Esophagus squamous epithelium (tissue), 4 donors: ENCODE data around the gene INPP4B.

Experiments used
- POLR2A ChIP-seq, 4 donors: fragments of 450-650 bp; IDR thresholded peaks; one replicate each; pipeline ENCODE4 v1.6.1; 2017; ENCODE audit warnings: antibody characterized with exemption in 4 of 4, mild to moderate bottlenecking in 4 of 4, moderate library complexity in 3 of 4
- TF ChIP-seq, protein P1 (sequence below), 6 experiments: fragments of 450-650 bp in 4 of 6; fragments of 200-600 bp in 2 of 6; sonication (generic) in 2 of 6; IDR thresholded peaks; one replicate each; pipeline ENCODE4 v1.5.1; 2016 to 2019; ENCODE audit warnings: antibody characterized with exemption in 6 of 6, mild to moderate bottlenecking in 4 of 6, moderate library complexity in 4 of 6

DNA sequence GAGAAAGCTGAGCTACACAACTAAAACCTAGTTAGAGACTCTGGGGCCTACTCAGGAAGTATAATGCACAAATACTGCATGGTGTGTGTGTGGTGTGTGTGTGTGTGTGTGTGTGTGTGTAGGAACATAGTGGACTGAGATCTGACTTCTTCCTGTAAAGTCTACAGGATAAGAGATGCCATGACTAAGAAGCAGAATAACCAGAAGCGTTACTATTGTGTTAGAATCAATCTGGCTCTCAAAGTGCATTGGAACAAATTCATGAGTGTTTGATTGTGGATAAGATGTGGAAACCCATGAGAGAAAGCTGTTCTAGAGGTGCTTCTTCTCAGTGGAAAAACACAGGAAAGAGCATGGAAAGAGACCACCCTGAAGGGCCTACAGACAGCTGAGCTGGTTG, 302.1 kb downstream of the INPP4B start:
- TF ChIP-seq, protein P1, sequence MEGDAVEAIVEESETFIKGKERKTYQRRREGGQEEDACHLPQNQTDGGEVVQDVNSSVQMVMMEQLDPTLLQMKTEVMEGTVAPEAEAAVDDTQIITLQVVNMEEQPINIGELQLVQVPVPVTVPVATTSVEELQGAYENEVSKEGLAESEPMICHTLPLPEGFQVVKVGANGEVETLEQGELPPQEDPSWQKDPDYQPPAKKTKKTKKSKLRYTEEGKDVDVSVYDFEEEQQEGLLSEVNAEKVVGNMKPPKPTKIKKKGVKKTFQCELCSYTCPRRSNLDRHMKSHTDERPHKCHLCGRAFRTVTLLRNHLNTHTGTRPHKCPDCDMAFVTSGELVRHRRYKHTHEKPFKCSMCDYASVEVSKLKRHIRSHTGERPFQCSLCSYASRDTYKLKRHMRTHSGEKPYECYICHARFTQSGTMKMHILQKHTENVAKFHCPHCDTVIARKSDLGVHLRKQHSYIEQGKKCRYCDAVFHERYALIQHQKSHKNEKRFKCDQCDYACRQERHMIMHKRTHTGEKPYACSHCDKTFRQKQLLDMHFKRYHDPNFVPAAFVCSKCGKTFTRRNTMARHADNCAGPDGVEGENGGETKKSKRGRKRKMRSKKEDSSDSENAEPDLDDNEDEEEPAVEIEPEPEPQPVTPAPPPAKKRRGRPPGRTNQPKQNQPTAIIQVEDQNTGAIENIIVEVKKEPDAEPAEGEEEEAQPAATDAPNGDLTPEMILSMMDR (IDR thresholded peaks at IDR 0.05): no peak
- no peak for TF ChIP-seq POLR2A (IDR thresholded peaks at IDR 0.05)
